Neural crest cell (in vitro differentiated cells): ENCODE results near the gene MAP9. TPM values are rescaled to one million over a fixed set of nuclear protein-coding genes. Genes with fewer than 3 reads are reported as not detected.

Source experiments
- DNase-seq: peaks from one replicate; pipeline ENCODE4 v3.0.0; 2021; ENCODE audit warnings: low read depth, mixed read lengths, low spot score
- H3K27ac Mint-ChIP-seq: one replicate; pipeline ENCODE4 v1.8.0; 2021; ENCODE audit warnings: mild to moderate bottlenecking, mixed read lengths; ENCODE audit not compliant: unreplicated experiment
- H3K27me3 Mint-ChIP-seq: 2 replicates; pipeline ENCODE4 v1.8.0; 2021; ENCODE audit warnings: low read depth, mild to moderate bottlenecking, mixed read lengths
- H3K36me3 Mint-ChIP-seq: 2 replicates; pipeline ENCODE4 v1.8.0; 2021; ENCODE audit warnings: low read depth, mild to moderate bottlenecking, mixed read lengths
- H3K4me1 Mint-ChIP-seq: 2 replicates; pipeline ENCODE4 v1.8.0; 2021; ENCODE audit warnings: mixed read lengths
- H3K4me3 Mint-ChIP-seq: one replicate; pipeline ENCODE4 v1.8.0; 2021; ENCODE audit warnings: mild to moderate bottlenecking, mixed read lengths
- H3K9me3 Mint-ChIP-seq: 2 replicates; pipeline ENCODE4 v1.8.0; 2021; ENCODE audit warnings: mixed read lengths
- total RNA-seq: library from RNA; stranded (reverse); gene quantifications from 2 replicates; pipeline ENCODE4 v1.2.1, GENCODE V29; 2021
- TF ChIP-seq, protein P1 (sequence below): fragments of 200-600 bp; sonication (generic); conservative IDR thresholded peaks from 2 replicates; pipeline ENCODE4 v1.5.0; 2021; ENCODE audit warnings: antibody characterized with exemption, mild to moderate bottlenecking

The MAP9 gene
- total RNA-seq, 1 donor from 2014 or later = 15.8 TPM

DNA sequence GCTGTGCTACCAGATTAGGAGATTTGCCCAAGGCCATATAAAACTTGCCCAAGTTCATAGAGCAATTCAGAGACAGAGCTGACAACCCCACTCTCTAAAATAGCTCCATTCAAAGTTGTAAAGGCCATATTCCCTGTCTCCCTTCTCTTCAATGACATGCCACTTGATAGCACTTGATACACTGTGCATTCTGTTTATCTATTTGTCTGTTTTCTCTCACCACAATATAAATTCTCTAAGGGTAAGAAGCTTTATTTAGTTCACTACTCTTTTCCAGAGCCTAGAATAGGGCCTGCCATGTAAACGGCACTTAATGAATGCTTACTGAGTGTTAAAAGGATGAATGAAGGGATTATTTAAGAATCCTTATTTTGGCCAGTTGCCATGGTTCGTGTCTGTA, 24.1 kb upstream of the MAP9 start:
- H3K4me3 Mint-ChIP-seq = no peak overlapping the region
- H3K4me1 Mint-ChIP-seq = no peaks in the 10 kb centered on the region
- TF ChIP-seq, protein P1, sequence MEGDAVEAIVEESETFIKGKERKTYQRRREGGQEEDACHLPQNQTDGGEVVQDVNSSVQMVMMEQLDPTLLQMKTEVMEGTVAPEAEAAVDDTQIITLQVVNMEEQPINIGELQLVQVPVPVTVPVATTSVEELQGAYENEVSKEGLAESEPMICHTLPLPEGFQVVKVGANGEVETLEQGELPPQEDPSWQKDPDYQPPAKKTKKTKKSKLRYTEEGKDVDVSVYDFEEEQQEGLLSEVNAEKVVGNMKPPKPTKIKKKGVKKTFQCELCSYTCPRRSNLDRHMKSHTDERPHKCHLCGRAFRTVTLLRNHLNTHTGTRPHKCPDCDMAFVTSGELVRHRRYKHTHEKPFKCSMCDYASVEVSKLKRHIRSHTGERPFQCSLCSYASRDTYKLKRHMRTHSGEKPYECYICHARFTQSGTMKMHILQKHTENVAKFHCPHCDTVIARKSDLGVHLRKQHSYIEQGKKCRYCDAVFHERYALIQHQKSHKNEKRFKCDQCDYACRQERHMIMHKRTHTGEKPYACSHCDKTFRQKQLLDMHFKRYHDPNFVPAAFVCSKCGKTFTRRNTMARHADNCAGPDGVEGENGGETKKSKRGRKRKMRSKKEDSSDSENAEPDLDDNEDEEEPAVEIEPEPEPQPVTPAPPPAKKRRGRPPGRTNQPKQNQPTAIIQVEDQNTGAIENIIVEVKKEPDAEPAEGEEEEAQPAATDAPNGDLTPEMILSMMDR = no peak
- peaks cover 15% of the 10 kb centered on the region for H3K27me3 Mint-ChIP-seq
- no peak for DNase-seq
- H3K9me3 Mint-ChIP-seq = no peaks in the 10 kb centered on the region
- H3K36me3 Mint-ChIP-seq = no peaks in the 10 kb centered on the region
- H3K27ac Mint-ChIP-seq = no peak overlapping the region

DNA sequence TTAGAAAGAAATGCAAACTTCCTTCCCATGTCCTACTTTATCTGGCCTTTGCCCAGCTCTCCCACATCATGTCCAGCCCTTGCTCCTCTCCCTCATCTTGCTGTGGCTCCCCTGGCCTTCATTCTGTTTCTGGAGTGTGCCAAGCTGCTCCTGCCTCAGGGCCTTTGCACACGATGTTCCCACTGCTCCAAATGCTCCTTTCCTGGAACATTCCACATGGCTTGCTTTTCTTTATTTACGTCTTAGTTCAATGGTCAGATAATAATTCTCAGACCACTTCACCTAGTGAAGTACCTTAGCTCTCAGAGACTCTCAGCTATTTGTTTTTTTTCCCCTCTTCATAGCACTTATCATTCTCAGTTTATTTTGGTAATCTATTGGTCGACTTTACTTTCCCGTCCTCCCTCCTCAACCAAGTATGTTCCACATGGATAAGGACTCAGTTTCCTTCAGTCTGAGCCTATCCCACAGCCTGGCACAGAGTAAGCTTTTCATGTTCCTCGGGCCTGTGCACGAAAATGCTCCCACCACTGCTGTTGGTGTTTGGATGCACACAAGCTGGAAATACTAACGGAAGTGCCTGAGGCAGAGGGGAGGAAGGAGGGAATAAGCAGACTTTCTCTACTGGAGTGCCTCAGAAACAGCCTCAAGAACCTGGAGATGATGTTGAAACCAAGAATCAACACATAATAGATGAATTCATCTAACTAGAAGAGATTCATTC, 23.4 kb upstream of the MAP9 start:
- Mint-ChIP-seq H3K27me3 (peaks cover 10% of the 10 kb centered on the region), H3K9me3 (no peaks in the 10 kb centered on the region), H3K27ac (no peak overlapping the region), H3K4me3 (no peak overlapping the region), H3K36me3 (no peaks in the 10 kb centered on the region), H3K4me1 (no peaks in the 10 kb centered on the region)
- TF ChIP-seq, protein P1 = no peak
- DNase-seq = no peak

DNA sequence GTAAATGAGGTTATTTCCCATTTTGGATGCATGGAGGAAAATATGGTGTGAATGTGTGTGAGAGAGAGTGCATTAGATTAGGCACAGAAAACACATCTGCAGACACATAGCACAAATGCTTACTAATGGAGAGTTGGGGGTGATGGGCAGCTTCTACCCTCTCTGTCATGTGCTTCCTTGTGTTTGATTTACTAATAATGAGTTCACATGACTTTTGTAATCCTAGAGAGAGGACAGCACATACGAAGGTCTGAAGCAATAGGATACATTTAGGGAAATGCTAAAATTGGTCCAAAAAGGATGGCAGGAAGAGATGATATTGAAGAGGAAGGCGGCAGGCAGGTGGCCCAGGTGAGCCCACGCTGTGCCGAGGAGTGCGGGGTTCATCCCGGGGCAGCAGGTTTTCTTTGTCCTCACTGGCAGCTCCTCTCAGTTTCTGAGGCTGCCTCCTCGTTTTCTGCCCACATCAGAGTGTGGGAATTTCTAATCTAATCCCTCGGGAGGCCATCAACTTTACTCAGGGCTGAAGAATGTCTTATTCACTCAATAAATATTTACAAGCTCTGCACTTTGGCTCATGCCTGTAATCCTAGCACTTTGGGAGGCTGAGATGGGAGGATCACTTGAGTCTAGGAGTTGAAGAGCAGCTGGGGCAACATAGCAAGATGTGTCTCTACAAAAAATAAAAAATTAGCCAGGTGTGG, 15.9 kb upstream of the MAP9 start:
- Mint-ChIP-seq H3K4me3 (no peak overlapping the region), H3K4me1 (no peaks in the 10 kb centered on the region), H3K36me3 (no peaks in the 10 kb centered on the region), H3K27ac (no peak overlapping the region), H3K27me3 (peaks cover 18% of the 10 kb centered on the region), H3K9me3 (no peaks in the 10 kb centered on the region)
- TF ChIP-seq, protein P1 = no peak
- no peak for DNase-seq

GRCh38 chr4:155391932-155392331, 15.2 kb upstream of the MAP9 start:
- Mint-ChIP-seq H3K4me3 (no peak overlapping the region), H3K27ac (no peak overlapping the region), H3K4me1 (no peaks in the 10 kb centered on the region), H3K27me3 (peaks cover 18% of the 10 kb centered on the region), H3K9me3 (no peaks in the 10 kb centered on the region), H3K36me3 (no peaks in the 10 kb centered on the region)
- DNase-seq = no peak
- TF ChIP-seq, protein P1 = no peak

DNA sequence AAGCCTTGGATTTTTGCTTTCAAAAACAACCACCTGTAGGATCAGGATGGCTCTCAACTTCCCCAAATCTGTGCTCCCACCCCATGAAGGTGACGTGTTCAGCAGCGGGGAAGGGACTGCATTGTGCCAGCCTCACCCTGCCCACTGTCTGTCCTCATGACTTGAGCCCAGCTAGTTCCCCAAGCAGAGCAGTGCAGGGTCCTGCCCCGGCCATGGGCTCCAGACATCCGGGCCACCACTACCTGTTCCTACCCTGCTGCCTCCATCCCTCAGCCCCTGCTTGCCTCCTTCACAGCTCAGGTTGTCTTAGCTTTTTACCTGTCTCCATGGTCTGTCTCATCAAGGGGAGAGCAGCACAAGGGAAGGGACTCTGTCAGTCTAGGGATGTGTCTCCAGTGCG, 11.4 kb upstream of the MAP9 start:
- peaks cover 15% of the 10 kb centered on the region for H3K27me3 Mint-ChIP-seq
- TF ChIP-seq, protein P1 = no peak
- H3K4me3 Mint-ChIP-seq = no peak overlapping the region
- DNase-seq = no peak
- no peak overlapping the region for H3K27ac Mint-ChIP-seq
- no peaks in the 10 kb centered on the region for H3K36me3 Mint-ChIP-seq
- H3K4me1 Mint-ChIP-seq = no peaks in the 10 kb centered on the region
- H3K9me3 Mint-ChIP-seq = no peaks in the 10 kb centered on the region
